ENCODE results near the gene MAN1A2.

MAN1A2 gene

DNA sequence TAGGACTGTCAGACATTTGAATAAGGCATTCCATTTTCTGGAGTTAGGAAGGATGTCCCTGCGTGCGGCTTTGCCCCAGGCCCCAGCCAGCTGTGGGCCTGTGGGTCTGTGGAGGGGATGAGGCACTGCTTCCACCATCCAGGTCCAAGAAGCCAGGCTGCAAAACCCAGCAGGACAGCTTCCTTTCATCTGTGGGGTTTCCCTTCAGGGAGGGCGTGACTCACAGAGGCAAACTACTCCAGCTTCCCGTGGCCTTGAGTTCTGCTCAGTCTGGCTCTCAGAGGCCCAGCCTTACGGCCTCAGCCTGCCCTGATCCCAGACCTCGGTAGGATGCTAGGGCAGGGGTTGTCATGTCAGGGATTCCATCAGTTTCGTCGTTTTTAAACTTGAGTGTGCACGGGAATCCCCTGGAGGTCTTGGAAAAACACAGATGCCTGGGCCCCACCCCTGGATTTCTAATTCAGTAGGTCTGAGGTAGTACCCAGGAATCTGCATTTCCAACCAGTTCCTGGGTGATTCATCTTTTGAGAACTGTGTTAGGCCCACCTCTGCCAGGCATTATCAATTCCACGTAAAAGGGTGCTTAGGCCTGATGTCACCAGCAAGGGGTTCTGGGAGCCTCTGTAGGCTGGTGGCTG is 206.3 kb downstream of the MAN1A2 start:
- no peak for DNase-seq (ENCODE audit: low spot score)
- in situ Hi-C loops (cut with MboI; ENCODE audit: low pct_unique_long_range_greater_than_20kb, low sequenced_read_pairs, unreplicated experiment) = no loop called here
- no peak for TF ChIP-seq CTCF (IDR thresholded peaks at IDR 0.05; ENCODE audit: extremely low read depth, insufficient read depth, missing control alignments)

GRCh38 chr1:117574161-117574835 is 207.0 kb downstream of the MAN1A2 start:
- no peak for DNase-seq (ENCODE audit: low spot score)
- in situ Hi-C loops (cut with MboI; ENCODE audit: low pct_unique_long_range_greater_than_20kb, low sequenced_read_pairs, unreplicated experiment) = no loop called here
- no peak for TF ChIP-seq CTCF (IDR thresholded peaks at IDR 0.05; ENCODE audit: extremely low read depth, insufficient read depth, missing control alignments)

DNA sequence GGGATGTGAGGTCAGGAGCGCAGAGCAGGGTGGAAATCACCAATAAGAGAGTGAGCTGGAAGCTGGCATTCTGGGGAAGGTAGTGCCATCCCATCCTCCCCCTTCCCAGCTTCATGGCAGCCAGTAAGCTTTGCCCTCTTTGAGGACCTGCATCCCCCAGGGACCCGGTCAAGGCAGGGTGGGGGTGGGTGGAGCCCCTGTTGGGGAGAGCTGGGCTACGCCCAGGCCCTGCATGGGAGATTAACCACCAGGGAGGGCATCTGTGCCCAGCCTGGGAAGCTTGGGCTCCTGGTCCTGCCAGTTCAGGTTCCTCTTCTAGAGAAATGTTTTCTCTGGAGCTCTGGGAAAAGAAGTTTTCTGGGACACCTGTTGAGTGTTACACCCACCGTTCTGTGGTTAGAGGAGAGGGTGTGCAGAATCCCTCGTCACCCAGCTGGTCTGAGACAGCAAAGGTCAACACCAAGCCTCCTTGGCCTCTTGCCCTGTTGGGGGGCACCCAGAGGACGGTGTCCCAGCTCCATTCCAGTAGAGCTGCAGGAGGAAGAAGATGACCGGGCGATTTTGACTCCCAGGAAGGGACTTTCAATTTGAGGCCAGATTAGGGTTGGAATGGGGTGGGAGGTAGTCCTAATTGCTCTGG is 208.5 kb downstream of the MAN1A2 start:
- DNase-seq (ENCODE audit: low spot score) = no peak
- no peak for TF ChIP-seq CTCF (IDR thresholded peaks at IDR 0.05; ENCODE audit: extremely low read depth, insufficient read depth, missing control alignments)
- in situ Hi-C loops (cut with MboI; ENCODE audit: low pct_unique_long_range_greater_than_20kb, low sequenced_read_pairs, unreplicated experiment) = no loop called here

DNA sequence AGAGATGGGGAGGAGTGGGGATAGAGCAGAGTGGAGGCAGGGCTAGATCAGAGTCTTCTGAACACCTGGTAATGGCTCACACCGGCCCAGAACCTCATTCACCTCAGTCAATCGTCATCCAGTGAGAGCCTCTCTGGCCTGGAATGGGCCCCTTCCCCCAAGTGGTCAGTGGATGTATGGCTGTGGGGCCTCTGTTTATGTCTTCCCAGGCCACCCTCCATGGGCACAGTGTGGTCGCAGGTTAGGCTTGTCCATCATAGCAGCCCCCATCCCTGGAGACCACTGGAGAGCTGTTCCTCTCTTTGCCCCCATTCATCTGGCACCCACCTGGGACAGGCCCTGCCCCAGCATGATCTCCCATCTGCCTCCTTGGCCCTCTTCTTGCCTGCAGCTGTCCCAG is 209.0 kb downstream of the MAN1A2 start:
- no peak for TF ChIP-seq CTCF (IDR thresholded peaks at IDR 0.05; ENCODE audit: extremely low read depth, insufficient read depth, missing control alignments)
- DNase-seq (ENCODE audit: low spot score) = no peak
- in situ Hi-C loops (cut with MboI; ENCODE audit: low pct_unique_long_range_greater_than_20kb, low sequenced_read_pairs, unreplicated experiment) = no loop called here

- no peak for TF ChIP-seq CTCF (IDR thresholded peaks at IDR 0.05; ENCODE audit: extremely low read depth, insufficient read depth, missing control alignments)
- in situ Hi-C loops (cut with MboI; ENCODE audit: low pct_unique_long_range_greater_than_20kb, low sequenced_read_pairs, unreplicated experiment) = no loop called here
- no peak for DNase-seq (ENCODE audit: low spot score)
Measured at GRCh38 chr1:117577191-117577885, 210.1 kb downstream of the MAN1A2 start.

DNA sequence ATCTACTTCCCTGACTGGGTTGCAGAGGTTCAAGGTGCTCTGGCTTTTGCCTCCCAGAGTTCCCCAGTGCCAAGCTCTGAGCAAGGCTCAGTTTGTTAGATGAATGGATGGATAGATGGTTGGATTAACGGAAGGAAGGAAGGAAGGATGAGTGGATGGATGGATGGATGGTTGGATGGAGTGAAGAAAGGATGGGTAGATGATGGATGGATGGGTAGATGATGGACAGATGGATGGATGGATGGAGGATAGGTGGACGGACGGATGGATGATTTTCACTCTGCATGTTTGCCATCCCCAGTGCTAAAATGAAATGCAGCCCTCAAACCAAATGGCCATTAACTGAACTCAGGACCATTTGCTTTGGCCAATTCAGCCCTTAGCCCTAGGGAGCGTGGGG is 211.2 kb downstream of the MAN1A2 start:
- in situ Hi-C loops (cut with MboI; ENCODE audit: low pct_unique_long_range_greater_than_20kb, low sequenced_read_pairs, unreplicated experiment) = no loop called here
- TF ChIP-seq CTCF (IDR thresholded peaks at IDR 0.05; ENCODE audit: extremely low read depth, insufficient read depth, missing control alignments) = no peak
- DNase-seq (ENCODE audit: low spot score) = no peak
